GM10248 (cell line): ENCODE results near the gene PROCA1.
"Not testable (repeated sequence)": the region's sequence is repeated elsewhere in the genome, so short reads cannot be mapped to it uniquely, and the experiment has no call there.

ENCODE experiments used
- CTCF ChIA-PET: fragments of 300-600 bp; sonication (Branson Sonifier 250); formaldehyde crosslinking; extraction: SDS; loops from one replicate; lab custom pipeline; 2021; ENCODE audit warnings: antibody characterized with exemption; lab: Yijun Ruan, JAX
- POLR2A ChIA-PET: fragments of 350-650 bp; sonication (Branson Sonifier 250); formaldehyde crosslinking; extraction: SDS; loops from one replicate; lab custom pipeline; 2020; ENCODE audit warnings: antibody characterized with exemption; lab: Yijun Ruan, JAX
- DNase-seq: peaks from one replicate; pipeline ENCODE4 v3.0.0; 2012; ENCODE audit errors: extremely low spot score
- CTCF ChIP-seq: IDR thresholded peaks from 2 replicates; pipeline ENCODE4 v1.5.1; 2012; ENCODE audit warnings: mild to moderate bottlenecking, low read depth; ENCODE audit errors: extremely low read depth, missing control alignments, control extremely low read depth

The PROCA1 gene

GRCh38 chr17:28722417-28723158 is 10.9 kb upstream of the PROCA1 start:
- POLR2A ChIA-PET: interaction anchor here (0.6 to 1.5 kb wide), 5 partner anchors 22 to 156 kb away, joined by 3 to 6 read pairs (median 3); partner anchors contain the start of gene ALDOC
- CTCF ChIA-PET: interaction anchor here (2.1 to 3.4 kb wide), 4 partner anchors 11 to 394 kb away, joined by 5 to 18 read pairs (median 12); partner anchors contain the start of gene PROCA1
- DNase-seq: no peak
- no peak for TF ChIP-seq CTCF

GRCh38 chr17:28720997-28721329 is 9.3 kb upstream of the PROCA1 start:
- ChIA-PET POLR2A (interaction anchor here (1.0 to 2.0 kb wide), 4 partner anchors 10 to 144 kb away, joined by 3 to 7 read pairs (median 5); partner anchors contain the start of genes ALDOC and TRAF4), CTCF (interaction anchor here (1.0 to 3.4 kb wide), 6 partner anchors 10 to 396 kb away, joined by 3 to 18 read pairs (median 7); partner anchors contain the start of genes DHRS13 and PROCA1)
- DNase-seq: not testable (repeated sequence)

DNA sequence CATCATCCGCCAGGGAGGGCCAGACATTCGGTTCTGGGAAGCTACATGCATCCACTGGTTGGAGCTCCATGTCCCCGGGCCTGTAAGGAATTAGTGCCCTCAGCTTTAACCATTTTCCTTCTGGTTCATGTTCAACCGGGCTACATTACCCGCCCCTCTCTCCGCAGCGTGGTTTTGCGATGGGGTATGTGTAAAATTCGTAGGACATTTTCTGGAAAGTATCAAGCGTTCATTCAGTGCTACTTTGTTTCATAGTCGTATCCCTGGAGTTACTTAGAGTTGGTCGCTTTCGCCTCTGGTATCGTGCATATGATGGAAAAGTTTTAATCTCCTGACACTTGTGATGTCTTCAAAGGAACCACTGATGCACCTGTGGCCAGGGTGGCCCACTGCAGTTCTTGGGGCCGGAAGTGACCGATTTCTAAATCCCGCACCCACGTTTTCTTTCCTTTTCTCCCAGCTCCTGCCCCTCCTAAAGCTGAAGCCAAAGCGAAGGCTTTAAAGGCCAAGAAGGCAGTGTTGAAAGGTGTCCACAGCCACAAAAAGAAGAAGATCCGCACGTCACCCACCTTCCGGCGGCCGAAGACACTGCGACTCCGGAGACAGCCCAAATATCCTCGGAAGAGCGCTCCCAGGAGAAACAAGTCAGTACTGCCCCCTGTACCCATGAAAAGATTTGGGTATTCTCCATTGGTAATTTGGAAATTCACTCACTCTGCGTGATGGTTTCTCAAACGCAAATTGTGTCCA is 8.7 kb upstream of the PROCA1 start:
- CTCF ChIA-PET: interaction anchor here (1.0 to 3.4 kb wide), 14 partner anchors 8 to 397 kb away, joined by 3 to 18 read pairs (median 5); partner anchors contain the start of genes NEK8, PHF12 and PROCA1
- POLR2A ChIA-PET: interaction anchor here (1.0 to 2.0 kb wide), 12 partner anchors 8 to 397 kb away, joined by 3 to 21 read pairs (median 7); partner anchors contain the start of genes NEK8, PHF12, PROCA1 and SDF2
- no peak for TF ChIP-seq CTCF
- DNase-seq: no peak

DNA sequence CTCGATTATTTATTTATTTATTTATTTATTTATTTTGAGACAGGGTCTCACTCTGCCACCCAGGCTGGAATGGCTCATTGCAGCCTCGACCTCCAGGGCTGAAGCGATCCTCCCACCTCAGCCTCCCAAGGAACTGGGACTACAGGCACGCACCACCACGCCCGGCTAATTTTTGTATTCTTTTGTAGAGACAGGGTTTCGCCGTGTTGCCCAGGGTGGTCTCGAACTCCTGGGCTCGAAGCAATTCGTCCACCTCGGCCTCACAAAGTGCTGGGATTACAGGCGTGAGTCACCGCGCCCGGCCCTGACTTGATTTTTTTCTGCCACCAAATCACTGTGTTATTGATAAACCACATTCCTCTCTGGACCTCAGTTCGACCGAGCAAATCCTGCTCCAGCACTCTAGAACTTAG is 7.3 kb upstream of the PROCA1 start:
- no peak for DNase-seq
- POLR2A ChIA-PET: interaction anchor here (0.6 to 2.0 kb wide), 16 partner anchors 8 to 398 kb away, joined by 3 to 21 read pairs (median 4); partner anchors contain the start of genes ALDOC, NEK8, PHF12 and PROCA1
- no peak for TF ChIP-seq CTCF
- CTCF ChIA-PET: interaction anchor here (0.7 to 3.4 kb wide), 14 partner anchors 8 to 398 kb away, joined by 3 to 16 read pairs (median 4); partner anchors contain the start of genes NEK8, PHF12, PROCA1 and SDF2

GRCh38 chr17:28718333-28719020 is 6.8 kb upstream of the PROCA1 start:
- ChIA-PET CTCF (interaction anchor here (1.0 to 1.9 kb wide), 2 partner anchors 33 to 72 kb away, joined by 3 to 5 read pairs; no protein-coding TSS in a partner anchor), POLR2A (interaction anchor here (1.5 kb wide), 1 partner anchor 12 kb away, joined by 5 read pairs; no protein-coding TSS in a partner anchor)
- DNase-seq: no peak
- TF ChIP-seq CTCF: no peak

GRCh38 chr17:28717578-28718332 is 6.1 kb upstream of the PROCA1 start, which contains the start of gene RAB34:
RAB34 (minus strand) TSS chr17:28717868; CDS start chr17:28717266, 602 bp downstream.
- ChIA-PET CTCF (interaction anchor here (1.6 kb wide), 1 partner anchor 16 kb away, joined by 5 read pairs; no protein-coding TSS in a partner anchor), POLR2A (no interaction called here)
- peak; percentile 23 for TF ChIP-seq CTCF
- no peak for DNase-seq
